K562 (cell line): Measurements from ENCODE around the gene PRPF18. TPM values are rescaled to one million over a fixed set of nuclear protein-coding genes. Genes with fewer than 3 reads are reported as not detected.

Source experiments
- ATAC-seq: fragments of 200-7000 bp; cut with Tn5 transposase; 3 replicates; pipeline ENCODE4 v1.9.1; 2020; ENCODE audit warnings: moderate library complexity
- BruUV-seq: library from RNA; stranded (reverse); fragments of 400-500 nt; replicated peaks from 2 replicates; lab custom pipeline; 2021; lab: Mats Ljungman, UMichigan
- CTCF ChIA-PET: fragments of 300-600 bp; formaldehyde crosslinking; extraction: SDS; loops from one replicate; lab custom pipeline; 2021; ENCODE audit warnings: low intra/inter-chr PET ratio; lab: Yijun Ruan, JAX
- POLR2A ChIA-PET: fragments of 300-600, 350-650 bp; sonication (Branson Sonifier 250); formaldehyde crosslinking; extraction: SDS; loops from one replicate; lab custom pipeline; 2021; ENCODE audit warnings: antibody characterized with exemption, inconsistent platforms; lab: Yijun Ruan, JAX
- DNase-seq, 4 experiments: peaks; one replicate each; pipeline versions ENCODE4 v3.0.0 to v3.0.0-alpha.2; 2011 to 2018; ENCODE audit warnings: low spot score in 3 of 4, mixed read lengths in 3 of 4; ENCODE audit errors: extremely low read depth in 1 of 4
- FAIRE-seq: peaks from 2 replicates; lab custom pipeline; 2011; peaks lifted over from hg19 to GRCh38; lab: Jason Lieb, UNC
- H2AFZ ChIP-seq: 2 replicates; pipeline ENCODE4 v1.6.0; 2011; ENCODE audit warnings: low read depth, low read length, control low read depth, inconsistent platforms
- H3K27ac ChIP-seq: fragments of 200-600 bp; 3 replicates; pipeline ENCODE4 v1.8.0; 2011; ENCODE audit warnings: low read depth, mild to moderate bottlenecking, control low read depth, inconsistent platforms, low read length, moderate library complexity, mixed read lengths; ENCODE audit errors: extremely low read depth
- H3K27me3 ChIP-seq, 2 experiments: fragments of 300-600 bp in 1 of 2; 2 replicates in 1 of 2; 3 replicates in 1 of 2; pipeline versions ENCODE4 v1.6.0 to v1.8.0; 2011; ENCODE audit warnings: inconsistent platforms in 2 of 2, low read length in 2 of 2, mild to moderate bottlenecking in 1 of 2, mixed read lengths in 1 of 2, moderate library complexity in 1 of 2; ENCODE audit not compliant: control insufficient read depth in 2 of 2, insufficient read depth in 2 of 2
- H3K36me3 ChIP-seq: fragments of 300-600 bp; 3 replicates; pipeline ENCODE4 v1.8.0; 2011; ENCODE audit warnings: mild to moderate bottlenecking, low read length, inconsistent platforms; ENCODE audit not compliant: control insufficient read depth, insufficient read depth
- H3K4me1 ChIP-seq, 2 experiments: fragments of 200-600 bp in 1 of 2; replicated peaks in 1 of 2; 2 replicates in 1 of 2; 3 replicates in 1 of 2; pipeline versions ENCODE4 v1.5.1 to v1.8.0; 2011; ENCODE audit warnings: inconsistent platforms in 2 of 2, low read length in 2 of 2, mild to moderate bottlenecking in 1 of 2, mixed read lengths in 1 of 2, moderate library complexity in 1 of 2; ENCODE audit not compliant: control insufficient read depth in 2 of 2, insufficient read depth in 2 of 2
- H3K4me2 ChIP-seq: 2 replicates; pipeline ENCODE4 v1.6.1; 2011; ENCODE audit warnings: low read length, control low read depth, inconsistent platforms, mixed read lengths; ENCODE audit not compliant: insufficient read depth
- H3K4me3 ChIP-seq: fragments of 200-600 bp; sonication (generic), shearing (Covaris generic); 2 replicates; pipeline ENCODE4 v1.5.1; 2016; ENCODE audit warnings: control low read depth, inconsistent platforms
- H3K79me2 ChIP-seq: fragments of 200-600 bp; 3 replicates; pipeline ENCODE4 v1.8.0; 2011; ENCODE audit warnings: low read length, inconsistent platforms; ENCODE audit not compliant: control insufficient read depth, insufficient read depth
- H3K9ac ChIP-seq, 2 experiments: 2 replicates each; pipeline versions ENCODE4 v1.6.0 to v1.6.1; 2011; ENCODE audit warnings: low read depth in 2 of 2, low read length in 2 of 2, control low read depth in 1 of 2, inconsistent platforms in 1 of 2, mild to moderate bottlenecking in 1 of 2, mixed read lengths in 1 of 2; ENCODE audit not compliant: insufficient read depth in 1 of 2
- H3K9me1 ChIP-seq: one replicate; pipeline ENCODE4 v1.6.0; 2011; ENCODE audit warnings: inconsistent platforms, mild to moderate bottlenecking, low read length, moderate library complexity; ENCODE audit not compliant: control insufficient read depth, insufficient read depth
- H3K9me3 ChIP-seq: replicated peaks from 2 replicates; pipeline ENCODE4 v1.5.1; 2011; ENCODE audit warnings: low read depth, low read length, inconsistent platforms; ENCODE audit not compliant: control insufficient read depth, insufficient read depth
- H4K20me1 ChIP-seq: replicated peaks from 2 replicates; pipeline ENCODE4 v1.6.1; 2011; ENCODE audit warnings: low read length, inconsistent platforms, mixed read lengths; ENCODE audit not compliant: control insufficient read depth, insufficient read depth
- ARHGAP35 ChIP-seq: fragments of 450-650 bp; IDR thresholded peaks from 2 replicates; pipeline ENCODE4 v1.6.1; 2018; ENCODE audit not compliant: partially characterized antibody
- CBX5 ChIP-seq: IDR thresholded peaks from 2 replicates; pipeline ENCODE4 v1.6.1; 2014; ENCODE audit warnings: low read depth, borderline replicate concordance
- DNMT1 ChIP-seq: fragments of 450-650 bp; IDR thresholded peaks from 2 replicates; pipeline ENCODE4 v1.6.1; 2016; ENCODE audit warnings: antibody characterized with exemption, mild to moderate bottlenecking
- EHMT2 ChIP-seq: fragments of 450-650 bp; IDR thresholded peaks from 2 replicates; pipeline ENCODE4 v1.6.1; 2018; ENCODE audit warnings: antibody characterized with exemption
- KDM2B ChIP-seq: fragments of 250-450 bp; sonication (Bioruptor Pico); IDR thresholded peaks from 2 replicates; pipeline ENCODE4 v1.8.0; 2021; ENCODE audit warnings: mild to moderate bottlenecking, moderate library complexity
- LEF1 ChIP-seq: fragments of 450-650 bp; IDR thresholded peaks from 2 replicates; pipeline ENCODE4 v1.6.1; 2016; ENCODE audit warnings: mild to moderate bottlenecking
- NFYB ChIP-seq: IDR thresholded peaks from 2 replicates; pipeline ENCODE4 v1.6.1; 2011; ENCODE audit warnings: mild to moderate bottlenecking, moderate library complexity; ENCODE audit not compliant: insufficient read length; ENCODE audit errors: extremely low read depth
- TCFL5 ChIP-seq: fragments of 250-450 bp; sonication (Bioruptor Pico); conservative IDR thresholded peaks from 2 replicates; pipeline ENCODE4 v1.6.1; 2021; ENCODE audit warnings: mild to moderate bottlenecking, moderate library complexity, matching md5 sums
- ZNF165 ChIP-seq: fragments of 250-450 bp; sonication (Bioruptor Pico); IDR thresholded peaks from 2 replicates; pipeline ENCODE4 v1.4.0; 2020; ENCODE audit warnings: borderline replicate concordance
- ZNF253 ChIP-seq: fragments of 250-450 bp; sonication (Bioruptor Pico); conservative IDR thresholded peaks from 2 replicates; pipeline ENCODE4 v1.6.1; 2021; ENCODE audit warnings: mild to moderate bottlenecking
- WGBS: fragments of 100-300 bp; shearing (Covaris generic); methylation state at CpG from one replicate; pipeline ENCODE4 v1.1.6; 2016; ENCODE audit warnings: low coverage, mixed read lengths; ENCODE audit not compliant: insufficient coverage; ENCODE audit errors: missing lambda C conversion rate; 5-methylcytosine and 5-hydroxymethylcytosine counted together
- in situ Hi-C: fragments of 300-500 bp; cut with MboI; formaldehyde crosslinking; loops from 4 replicates; pipeline ENCODE4 v1.15.0; 2018; ENCODE audit warnings: inconsistent platforms, mixed read lengths
- intact Hi-C: fragments of 100-400 bp; cut with micrococcal nuclease; formaldehyde crosslinking; loops from 2 replicates; pipeline ENCODE4 v1.14.2; 2022
- polyA plus RNA-seq, 8 experiments: library from polyadenylated mRNA; depleted of rRNA in 4 of 8; stranded (reverse) in 5 of 8; unstranded in 3 of 8; fragments of >200 nt; fragmentation: Nextera tagmentation in 2 of 8; fragmentation: Illumina TruSeq in 1 of 8; extraction: Ambion mirVana in 2 of 8; extraction: Trizol in 1 of 8; gene quantifications; 2 replicates each; pipeline versions ENCODE4 v1.2.1 to v1.2.3, GENCODE V29; 2011 to 2014; ENCODE audit warnings: inconsistent platforms in 1 of 8, missing spikeins in 1 of 8
- total RNA-seq, 7 experiments: library from RNA; depleted of rRNA in 6 of 7; stranded (reverse); fragments of >200 nt in 6 of 7; fragmentation: Illumina TruSeq in 2 of 7; extraction: Trizol in 2 of 7; gene quantifications; 2 replicates each; pipeline versions ENCODE4 v1.2.1 to v1.2.3, GENCODE V29; 2011 to 2021; ENCODE audit warnings: low replicate concordance in 1 of 7
- TF ChIP-seq, protein P1 (sequence below): sonication (generic); formaldehyde crosslinking; IDR thresholded peaks from 2 replicates; pipeline ENCODE4 v1.8.0; 2022; ENCODE audit warnings: missing genetic modification reagents, mild to moderate bottlenecking, borderline replicate concordance
- TF ChIP-seq, protein P2 (sequence below): sonication (generic); formaldehyde crosslinking; IDR thresholded peaks from 2 replicates; pipeline ENCODE4 v1.8.0; 2022; ENCODE audit warnings: mild to moderate bottlenecking, missing genetic modification reagents
- TF ChIP-seq, protein P3 (sequence below): fragments of 250-450 bp; sonication (Bioruptor Pico); IDR thresholded peaks from 2 replicates; pipeline ENCODE4 v1.4.0; 2020; ENCODE audit warnings: mild to moderate bottlenecking
- TF ChIP-seq, protein P4 (sequence below): sonication (generic); formaldehyde crosslinking; IDR thresholded peaks from 2 replicates; pipeline ENCODE4 v1.8.0; 2023; ENCODE audit warnings: mild to moderate bottlenecking, missing genetic modification reagents
- TF ChIP-seq, protein P5 (sequence below): sonication (generic); formaldehyde crosslinking; IDR thresholded peaks from 2 replicates; pipeline ENCODE4 v1.8.1; 2023; ENCODE audit warnings: mild to moderate bottlenecking, missing genetic modification reagents

PRPF18 gene
- total and polyA plus RNA-seq, 9 of the 15 experiments (the other 6 are each of a cell fraction or from before 2014, with no cell fraction given): 14.0 to 30.6 (median 23.1) TPM

DNA sequence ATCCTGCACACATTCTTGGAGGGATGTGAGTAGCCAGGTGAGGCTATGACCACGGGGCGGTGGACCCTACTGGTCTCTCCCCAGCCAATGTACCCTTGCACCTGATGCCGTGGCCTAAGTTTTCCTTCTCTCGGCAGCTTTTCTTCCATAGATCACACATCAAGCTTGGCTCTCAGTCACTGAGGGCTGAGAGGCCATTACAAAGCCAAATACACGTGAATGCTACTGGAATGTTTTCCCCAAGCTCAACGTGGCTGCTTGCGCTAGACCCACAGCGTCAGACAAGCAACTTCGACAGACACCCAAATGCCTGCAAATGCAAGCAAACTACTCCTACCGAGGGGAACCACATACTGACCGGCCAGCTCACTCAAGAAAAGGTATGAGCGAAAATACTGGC lies 83.1 kb downstream of the PRPF18 start (continued):
- TF ChIP-seq, protein P1, sequence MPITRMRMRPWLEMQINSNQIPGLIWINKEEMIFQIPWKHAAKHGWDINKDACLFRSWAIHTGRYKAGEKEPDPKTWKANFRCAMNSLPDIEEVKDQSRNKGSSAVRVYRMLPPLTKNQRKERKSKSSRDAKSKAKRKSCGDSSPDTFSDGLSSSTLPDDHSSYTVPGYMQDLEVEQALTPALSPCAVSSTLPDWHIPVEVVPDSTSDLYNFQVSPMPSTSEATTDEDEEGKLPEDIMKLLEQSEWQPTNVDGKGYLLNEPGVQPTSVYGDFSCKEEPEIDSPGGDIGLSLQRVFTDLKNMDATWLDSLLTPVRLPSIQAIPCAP (CRISPR knock-in tag): no peak
- TF ChIP-seq, protein P2, sequence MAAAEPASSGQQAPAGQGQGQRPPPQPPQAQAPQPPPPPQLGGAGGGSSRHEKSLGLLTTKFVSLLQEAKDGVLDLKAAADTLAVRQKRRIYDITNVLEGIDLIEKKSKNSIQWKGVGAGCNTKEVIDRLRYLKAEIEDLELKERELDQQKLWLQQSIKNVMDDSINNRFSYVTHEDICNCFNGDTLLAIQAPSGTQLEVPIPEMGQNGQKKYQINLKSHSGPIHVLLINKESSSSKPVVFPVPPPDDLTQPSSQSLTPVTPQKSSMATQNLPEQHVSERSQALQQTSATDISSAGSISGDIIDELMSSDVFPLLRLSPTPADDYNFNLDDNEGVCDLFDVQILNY (CRISPR knock-in tag): no peak

DNA sequence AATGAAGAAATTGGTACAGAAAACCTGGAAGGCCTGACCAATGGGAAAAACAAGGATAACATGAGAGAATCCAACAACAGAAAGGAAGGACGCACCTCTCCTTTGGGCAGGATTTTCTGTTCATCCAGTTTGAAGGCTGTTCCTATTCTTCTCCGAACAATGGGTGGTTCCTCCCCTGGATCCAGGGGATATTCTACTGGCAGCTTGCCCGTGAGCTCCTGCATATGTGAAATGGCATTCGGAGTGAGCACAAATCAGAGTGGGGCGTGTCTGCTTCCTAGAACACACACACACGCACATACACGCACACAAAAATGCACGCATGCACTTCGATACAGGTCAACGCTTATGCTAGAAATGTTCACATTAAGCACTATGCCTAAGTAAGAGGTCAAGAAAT lies 83.5 kb downstream of the PRPF18 start:
- no peak for DNase-seq
- Histone ChIP-seq H3K9me1 (no peaks in the 10 kb centered on the region), H3K27ac (no peak overlapping the region), H3K4me2 (no peak overlapping the region), H3K27me3 (no peaks in the 10 kb centered on the region; a peak in 1 of 5 replicates), H2AFZ (no peak overlapping the region), H3K9me3 (no peaks in the 10 kb centered on the region), H3K79me2 (no peaks in the 10 kb centered on the region), H3K36me3 (peaks cover 2% of the 10 kb centered on the region; the same call in 1 of the 3 replicates), H4K20me1 (0 out of 2 replicates have a peak, but pooled peaks cover 6% of the 10 kb centered on the region), H3K9ac (no peak overlapping the region), H3K4me3 (no peak overlapping the region), H3K4me1 (no peaks in the 10 kb centered on the region)
- intact Hi-C loops (no loop called here), in situ Hi-C loops (no loop called here)
- 81% methylated on average over 9 of the region's 10 CpGs for WGBS
- no TSS peak for BruUV-seq
- FAIRE-seq: no peak
- CTCF ChIA-PET: no interaction called here
- ATAC-seq: no peak
- POLR2A ChIA-PET: interaction anchor here (0.6 kb wide), 1 partner anchor 353 kb away, joined by 4 read pairs; no protein-coding TSS in a partner anchor
- no peak for TF ChIP-seq TCFL5 (CRISPR knock-in tag)
- TF ChIP-seq DNMT1: no peak
- TF ChIP-seq CBX5: no peak
- TF ChIP-seq ZNF165 (CRISPR knock-in tag): no peak
- TF ChIP-seq, protein P3, sequence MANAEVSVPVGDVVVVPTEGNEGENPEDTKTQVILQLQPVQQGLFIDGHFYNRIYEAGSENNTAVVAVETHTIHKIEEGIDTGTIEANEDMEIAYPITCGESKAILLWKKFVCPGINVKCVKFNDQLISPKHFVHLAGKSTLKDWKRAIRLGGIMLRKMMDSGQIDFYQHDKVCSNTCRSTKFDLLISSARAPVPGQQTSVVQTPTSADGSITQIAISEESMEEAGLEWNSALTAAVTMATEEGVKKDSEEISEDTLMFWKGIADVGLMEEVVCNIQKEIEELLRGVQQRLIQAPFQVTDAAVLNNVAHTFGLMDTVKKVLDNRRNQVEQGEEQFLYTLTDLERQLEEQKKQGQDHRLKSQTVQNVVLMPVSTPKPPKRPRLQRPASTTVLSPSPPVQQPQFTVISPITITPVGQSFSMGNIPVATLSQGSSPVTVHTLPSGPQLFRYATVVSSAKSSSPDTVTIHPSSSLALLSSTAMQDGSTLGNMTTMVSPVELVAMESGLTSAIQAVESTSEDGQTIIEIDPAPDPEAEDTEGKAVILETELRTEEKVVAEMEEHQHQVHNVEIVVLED: no peak
- TF ChIP-seq, protein P4, sequence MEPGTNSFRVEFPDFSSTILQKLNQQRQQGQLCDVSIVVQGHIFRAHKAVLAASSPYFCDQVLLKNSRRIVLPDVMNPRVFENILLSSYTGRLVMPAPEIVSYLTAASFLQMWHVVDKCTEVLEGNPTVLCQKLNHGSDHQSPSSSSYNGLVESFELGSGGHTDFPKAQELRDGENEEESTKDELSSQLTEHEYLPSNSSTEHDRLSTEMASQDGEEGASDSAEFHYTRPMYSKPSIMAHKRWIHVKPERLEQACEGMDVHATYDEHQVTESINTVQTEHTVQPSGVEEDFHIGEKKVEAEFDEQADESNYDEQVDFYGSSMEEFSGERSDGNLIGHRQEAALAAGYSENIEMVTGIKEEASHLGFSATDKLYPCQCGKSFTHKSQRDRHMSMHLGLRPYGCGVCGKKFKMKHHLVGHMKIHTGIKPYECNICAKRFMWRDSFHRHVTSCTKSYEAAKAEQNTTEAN (CRISPR knock-in tag): no peak
- TF ChIP-seq LEF1: no peak
- no peak for TF ChIP-seq ZNF253
- TF ChIP-seq EHMT2: no peak
- TF ChIP-seq NFYB: no peak
- TF ChIP-seq, protein P5, sequence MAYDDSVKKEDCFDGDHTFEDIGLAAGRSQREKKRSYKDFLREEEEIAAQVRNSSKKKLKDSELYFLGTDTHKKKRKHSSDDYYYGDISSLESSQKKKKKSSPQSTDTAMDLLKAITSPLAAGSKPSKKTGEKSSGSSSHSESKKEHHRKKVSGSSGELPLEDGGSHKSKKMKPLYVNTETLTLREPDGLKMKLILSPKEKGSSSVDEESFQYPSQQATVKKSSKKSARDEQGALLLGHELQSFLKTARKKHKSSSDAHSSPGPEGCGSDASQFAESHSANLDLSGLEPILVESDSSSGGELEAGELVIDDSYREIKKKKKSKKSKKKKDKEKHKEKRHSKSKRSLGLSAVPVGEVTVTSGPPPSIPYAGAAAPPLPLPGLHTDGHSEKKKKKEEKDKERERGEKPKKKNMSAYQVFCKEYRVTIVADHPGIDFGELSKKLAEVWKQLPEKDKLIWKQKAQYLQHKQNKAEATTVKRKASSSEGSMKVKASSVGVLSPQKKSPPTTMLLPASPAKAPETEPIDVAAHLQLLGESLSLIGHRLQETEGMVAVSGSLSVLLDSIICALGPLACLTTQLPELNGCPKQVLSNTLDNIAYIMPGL (CRISPR knock-in tag): no peak
- no peak for TF ChIP-seq KDM2B
- no peak for TF ChIP-seq ARHGAP35
